ENCODE results near the gene FBXO34. TPM values are rescaled to one million over a fixed set of nuclear protein-coding genes. Genes with fewer than 3 reads are reported as not detected.
"Not testable (repeated sequence)": the region's sequence is repeated elsewhere in the genome, so short reads cannot be mapped to it uniquely, and the experiment has no call there.

Gene FBXO34
- total RNA-seq, 4 donors from 2014 or later = 28.1 to 75.3 (median 43.1) TPM

DNA sequence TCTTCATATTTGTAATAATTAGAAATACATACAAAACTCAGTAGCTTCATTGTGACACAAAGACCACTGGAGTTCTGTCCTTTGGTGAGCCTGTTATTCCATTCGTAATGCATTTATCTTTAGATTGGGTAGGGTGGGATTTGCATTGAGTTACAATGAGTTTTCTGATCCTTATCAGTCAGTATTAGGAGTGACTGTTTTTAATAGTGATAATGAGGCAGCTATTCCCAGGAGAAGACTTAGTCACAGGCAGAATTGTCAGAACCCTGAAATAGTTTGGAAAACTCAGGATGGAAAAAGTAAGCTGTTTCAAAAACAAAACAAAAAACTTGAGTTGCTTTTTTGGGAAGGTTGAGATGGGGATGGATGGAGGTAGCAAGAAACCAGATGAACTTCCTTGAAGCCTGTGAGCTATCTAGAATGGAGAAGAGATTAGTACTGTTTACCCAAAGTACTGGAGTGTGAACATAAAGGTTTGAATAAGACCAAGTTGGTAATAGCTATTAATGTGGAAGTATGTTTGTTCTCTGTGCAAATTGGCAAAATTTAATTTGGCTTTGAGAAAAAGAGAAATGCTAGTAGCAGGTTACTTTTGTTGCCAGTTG lies 38.6 kb downstream of the FBXO34 start:
- H3K4me1 ChIP-seq = peaks cover 0 to 34% (median 2%) of the 10 kb centered on the region in 4 donors
- H3K27me3 ChIP-seq = no peaks in the 10 kb centered on the region
- TF ChIP-seq, protein P1, sequence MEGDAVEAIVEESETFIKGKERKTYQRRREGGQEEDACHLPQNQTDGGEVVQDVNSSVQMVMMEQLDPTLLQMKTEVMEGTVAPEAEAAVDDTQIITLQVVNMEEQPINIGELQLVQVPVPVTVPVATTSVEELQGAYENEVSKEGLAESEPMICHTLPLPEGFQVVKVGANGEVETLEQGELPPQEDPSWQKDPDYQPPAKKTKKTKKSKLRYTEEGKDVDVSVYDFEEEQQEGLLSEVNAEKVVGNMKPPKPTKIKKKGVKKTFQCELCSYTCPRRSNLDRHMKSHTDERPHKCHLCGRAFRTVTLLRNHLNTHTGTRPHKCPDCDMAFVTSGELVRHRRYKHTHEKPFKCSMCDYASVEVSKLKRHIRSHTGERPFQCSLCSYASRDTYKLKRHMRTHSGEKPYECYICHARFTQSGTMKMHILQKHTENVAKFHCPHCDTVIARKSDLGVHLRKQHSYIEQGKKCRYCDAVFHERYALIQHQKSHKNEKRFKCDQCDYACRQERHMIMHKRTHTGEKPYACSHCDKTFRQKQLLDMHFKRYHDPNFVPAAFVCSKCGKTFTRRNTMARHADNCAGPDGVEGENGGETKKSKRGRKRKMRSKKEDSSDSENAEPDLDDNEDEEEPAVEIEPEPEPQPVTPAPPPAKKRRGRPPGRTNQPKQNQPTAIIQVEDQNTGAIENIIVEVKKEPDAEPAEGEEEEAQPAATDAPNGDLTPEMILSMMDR (IDR thresholded peaks at IDR 0.05) = no peak
- no peak for TF ChIP-seq POLR2A (IDR thresholded peaks at IDR 0.05)
- no peaks in the 10 kb centered on the region for H3K36me3 ChIP-seq
- no peak overlapping the region for H3K4me3 ChIP-seq
- no peak overlapping the region for H3K27ac ChIP-seq
- no peak for DNase-seq
- peaks cover 0 to 9% (median 5%) of the 10 kb centered on the region in 4 donors for H3K9me3 ChIP-seq

DNA sequence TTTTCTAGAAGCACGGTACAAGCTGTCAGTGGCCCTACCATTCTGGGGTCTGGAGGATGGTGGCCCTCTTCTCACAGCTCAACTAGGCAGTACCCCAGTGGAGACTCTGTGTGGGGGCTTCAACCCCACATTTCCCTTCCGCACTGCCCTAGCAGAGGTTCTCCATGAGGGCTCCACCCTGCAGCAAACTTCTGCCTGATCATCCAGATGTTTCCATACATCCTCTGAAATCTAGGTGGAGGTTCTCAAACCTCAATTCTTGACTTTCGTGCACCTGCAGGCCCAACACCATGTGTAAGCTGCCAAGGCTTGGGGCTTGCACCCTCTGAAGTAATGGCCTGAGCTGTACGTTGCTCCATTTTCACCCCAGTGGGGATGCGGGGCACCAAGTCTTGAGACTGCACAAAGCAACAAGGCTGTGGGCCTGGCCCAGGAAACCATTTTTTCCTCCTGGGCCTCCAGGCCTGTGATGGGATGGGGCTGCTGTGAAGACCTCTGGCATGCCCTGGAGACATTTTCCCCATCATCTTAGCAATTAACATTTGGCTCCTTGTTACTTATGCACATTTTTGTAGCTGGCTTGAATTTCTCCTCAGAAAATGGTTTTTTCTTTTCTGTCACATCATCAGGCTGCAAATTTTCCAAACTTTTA lies 41.3 kb downstream of the FBXO34 start:
- H3K4me3 ChIP-seq, H3K9me3 ChIP-seq, DNase-seq, H3K36me3 ChIP-seq, H3K27ac ChIP-seq, H3K27me3 ChIP-seq: not testable (repeated sequence)
- peaks cover 0 to 39% (median 2%) of the 10 kb centered on the region in 4 donors for H3K4me1 ChIP-seq

DNA sequence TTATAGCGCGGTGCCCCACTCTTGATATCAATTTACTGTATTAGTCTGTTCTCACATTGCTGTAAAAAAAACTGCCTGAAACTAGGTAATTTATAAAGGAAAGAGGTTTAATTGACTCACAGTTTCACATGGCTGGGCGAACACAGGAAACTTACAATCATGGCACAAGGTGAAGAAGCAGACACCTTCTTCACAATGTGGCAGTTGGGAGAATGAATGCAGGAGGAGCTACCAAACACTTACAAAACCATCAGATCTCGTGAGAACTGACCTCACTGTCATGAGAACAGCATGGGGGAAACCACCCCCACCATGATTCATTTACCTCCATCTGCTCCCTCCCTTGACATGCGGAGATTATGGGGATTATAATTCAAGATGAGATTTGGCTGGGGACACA lies 42.3 kb downstream of the FBXO34 start:
- peaks cover 0 to 38% (median 2%) of the 10 kb centered on the region in 4 donors for H3K4me1 ChIP-seq
- no peak overlapping the region for H3K4me3 ChIP-seq
- no peaks in the 10 kb centered on the region for H3K27me3 ChIP-seq
- TF ChIP-seq, protein P1 (IDR thresholded peaks at IDR 0.05) = no peak
- TF ChIP-seq POLR2A (IDR thresholded peaks at IDR 0.05) = no peak
- no peak for DNase-seq
- no peaks in the 10 kb centered on the region for H3K36me3 ChIP-seq
- H3K27ac ChIP-seq = no peak overlapping the region
- H3K9me3 ChIP-seq = peaks cover 0 to 9% (median 5%) of the 10 kb centered on the region in 4 donors

DNA sequence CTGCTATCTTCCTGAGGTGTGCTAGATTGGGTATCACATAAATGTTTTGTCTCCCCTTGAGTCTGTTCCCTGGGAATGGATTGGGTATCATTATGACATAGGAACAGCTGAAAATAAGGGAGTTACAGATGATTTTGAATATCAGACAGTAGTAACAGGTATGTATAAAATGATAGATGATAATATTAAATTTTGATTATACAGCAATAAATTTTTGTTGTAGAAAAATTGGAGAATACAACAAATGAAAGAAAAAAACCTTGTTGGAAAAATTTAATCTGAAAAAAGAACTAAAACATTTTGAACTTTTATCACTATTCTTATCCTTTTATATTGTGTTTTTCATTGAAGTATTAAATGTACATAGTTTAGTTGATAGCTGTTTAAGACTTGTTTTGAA lies 43.2 kb downstream of the FBXO34 start:
- Histone ChIP-seq H3K9me3 (peaks cover 0 to 9% (median 5%) of the 10 kb centered on the region in 4 donors), H3K36me3 (no peaks in the 10 kb centered on the region), H3K27me3 (no peaks in the 10 kb centered on the region), H3K4me3 (no peak overlapping the region), H3K4me1 (peaks cover 0 to 28% (median 2%) of the 10 kb centered on the region in 4 donors), H3K27ac (no peak overlapping the region)
- DNase-seq = no peak
- TF ChIP-seq, protein P1 (IDR thresholded peaks at IDR 0.05) = no peak
- TF ChIP-seq POLR2A (IDR thresholded peaks at IDR 0.05) = no peak

DNA sequence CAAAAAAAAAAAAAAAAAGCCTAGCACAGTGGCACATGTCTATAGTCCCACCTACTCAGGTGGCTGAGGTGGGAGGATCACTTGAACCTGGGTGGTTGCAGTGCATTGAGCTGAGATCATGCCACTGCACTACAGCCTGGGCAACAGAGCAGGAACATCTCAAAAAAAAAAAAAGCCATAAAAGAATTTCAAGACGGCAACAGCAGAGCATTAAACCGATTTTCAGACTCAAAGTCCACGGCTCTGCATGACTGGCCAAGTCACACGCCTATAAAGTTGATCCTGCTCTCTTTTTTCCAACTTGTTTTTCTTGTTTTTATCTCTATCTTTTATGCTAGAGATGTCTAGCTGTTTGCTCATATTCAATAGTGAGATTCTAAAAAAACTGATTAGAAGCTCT lies 45.3 kb downstream of the FBXO34 start:
- peaks cover 0 to 22% (median 0%) of the 10 kb centered on the region in 4 donors for H3K4me1 ChIP-seq
- no peaks in the 10 kb centered on the region for H3K36me3 ChIP-seq
- peaks cover 0 to 9% (median 5%) of the 10 kb centered on the region in 4 donors for H3K9me3 ChIP-seq
- H3K27me3 ChIP-seq = no peaks in the 10 kb centered on the region
- H3K4me3 ChIP-seq = peak overlapping the region in 1 of 4 donors; percentile 0
- TF ChIP-seq, protein P1 (IDR thresholded peaks at IDR 0.05) = no peak
- no peak for TF ChIP-seq POLR2A (IDR thresholded peaks at IDR 0.05)
- H3K27ac ChIP-seq = peak overlapping the region in 2 of 4 donors; percentile 67 to 83
- peak in 2 of 3 donors; percentile 63 to 70 for DNase-seq

All from Peyer's patch (tissue), 4 donors.